K562 (cell line): ENCODE results near the gene ANO2. TPM values are rescaled to one million over a fixed set of nuclear protein-coding genes. Genes with fewer than 3 reads are reported as not detected.

Experiments
- ATAC-seq: fragments of 200-7000 bp; cut with Tn5 transposase; 3 replicates; pipeline ENCODE4 v1.9.1; 2020; ENCODE audit warnings: moderate library complexity
- BruUV-seq: library from RNA; stranded (reverse); fragments of 400-500 nt; replicated peaks from 2 replicates; lab custom pipeline; 2021; lab: Mats Ljungman, UMichigan
- CTCF ChIA-PET: fragments of 300-600 bp; formaldehyde crosslinking; extraction: SDS; loops from one replicate; lab custom pipeline; 2021; ENCODE audit warnings: low intra/inter-chr PET ratio; lab: Yijun Ruan, JAX
- POLR2A ChIA-PET: fragments of 300-600, 350-650 bp; sonication (Branson Sonifier 250); formaldehyde crosslinking; extraction: SDS; loops from one replicate; lab custom pipeline; 2021; ENCODE audit warnings: antibody characterized with exemption, inconsistent platforms; lab: Yijun Ruan, JAX
- DNase-seq, 4 experiments: peaks; one replicate each; pipeline versions ENCODE4 v3.0.0 to v3.0.0-alpha.2; 2011 to 2018; ENCODE audit warnings: low spot score in 3 of 4, mixed read lengths in 3 of 4; ENCODE audit errors: extremely low read depth in 1 of 4
- FAIRE-seq: peaks from 2 replicates; lab custom pipeline; 2011; peaks lifted over from hg19 to GRCh38; lab: Jason Lieb, UNC
- H2AFZ ChIP-seq: 2 replicates; pipeline ENCODE4 v1.6.0; 2011; ENCODE audit warnings: low read depth, low read length, control low read depth, inconsistent platforms
- H3K27ac ChIP-seq: fragments of 200-600 bp; 3 replicates; pipeline ENCODE4 v1.8.0; 2011; ENCODE audit warnings: low read depth, mild to moderate bottlenecking, control low read depth, inconsistent platforms, low read length, moderate library complexity, mixed read lengths; ENCODE audit errors: extremely low read depth
- H3K27me3 ChIP-seq, 2 experiments: fragments of 300-600 bp in 1 of 2; 2 replicates in 1 of 2; 3 replicates in 1 of 2; pipeline versions ENCODE4 v1.6.0 to v1.8.0; 2011; ENCODE audit warnings: inconsistent platforms in 2 of 2, low read length in 2 of 2, mild to moderate bottlenecking in 1 of 2, mixed read lengths in 1 of 2, moderate library complexity in 1 of 2; ENCODE audit not compliant: control insufficient read depth in 2 of 2, insufficient read depth in 2 of 2
- H3K36me3 ChIP-seq: fragments of 300-600 bp; 3 replicates; pipeline ENCODE4 v1.8.0; 2011; ENCODE audit warnings: mild to moderate bottlenecking, low read length, inconsistent platforms; ENCODE audit not compliant: control insufficient read depth, insufficient read depth
- H3K4me1 ChIP-seq, 2 experiments: fragments of 200-600 bp in 1 of 2; replicated peaks in 1 of 2; 2 replicates in 1 of 2; 3 replicates in 1 of 2; pipeline versions ENCODE4 v1.5.1 to v1.8.0; 2011; ENCODE audit warnings: inconsistent platforms in 2 of 2, low read length in 2 of 2, mild to moderate bottlenecking in 1 of 2, mixed read lengths in 1 of 2, moderate library complexity in 1 of 2; ENCODE audit not compliant: control insufficient read depth in 2 of 2, insufficient read depth in 2 of 2
- H3K4me2 ChIP-seq: 2 replicates; pipeline ENCODE4 v1.6.1; 2011; ENCODE audit warnings: low read length, control low read depth, inconsistent platforms, mixed read lengths; ENCODE audit not compliant: insufficient read depth
- H3K4me3 ChIP-seq: fragments of 200-600 bp; sonication (generic), shearing (Covaris generic); 2 replicates; pipeline ENCODE4 v1.5.1; 2016; ENCODE audit warnings: control low read depth, inconsistent platforms
- H3K79me2 ChIP-seq: fragments of 200-600 bp; 3 replicates; pipeline ENCODE4 v1.8.0; 2011; ENCODE audit warnings: low read length, inconsistent platforms; ENCODE audit not compliant: control insufficient read depth, insufficient read depth
- H3K9ac ChIP-seq, 2 experiments: 2 replicates each; pipeline versions ENCODE4 v1.6.0 to v1.6.1; 2011; ENCODE audit warnings: low read depth in 2 of 2, low read length in 2 of 2, control low read depth in 1 of 2, inconsistent platforms in 1 of 2, mild to moderate bottlenecking in 1 of 2, mixed read lengths in 1 of 2; ENCODE audit not compliant: insufficient read depth in 1 of 2
- H3K9me1 ChIP-seq: one replicate; pipeline ENCODE4 v1.6.0; 2011; ENCODE audit warnings: inconsistent platforms, mild to moderate bottlenecking, low read length, moderate library complexity; ENCODE audit not compliant: control insufficient read depth, insufficient read depth
- H3K9me3 ChIP-seq: replicated peaks from 2 replicates; pipeline ENCODE4 v1.5.1; 2011; ENCODE audit warnings: low read depth, low read length, inconsistent platforms; ENCODE audit not compliant: control insufficient read depth, insufficient read depth
- H4K20me1 ChIP-seq: replicated peaks from 2 replicates; pipeline ENCODE4 v1.6.1; 2011; ENCODE audit warnings: low read length, inconsistent platforms, mixed read lengths; ENCODE audit not compliant: control insufficient read depth, insufficient read depth
- C11orf30 ChIP-seq: fragments of 450-650 bp; IDR thresholded peaks from 2 replicates; pipeline ENCODE4 v1.6.1; 2016; ENCODE audit warnings: low read depth, mild to moderate bottlenecking
- CEBPZ ChIP-seq: fragments of 150-350 bp; IDR thresholded peaks from 2 replicates; pipeline ENCODE4 v1.6.1; 2014; ENCODE audit warnings: low read depth, mild to moderate bottlenecking, low read length, borderline replicate concordance
- CHAMP1 ChIP-seq: fragments of 450-650 bp; IDR thresholded peaks from 2 replicates; pipeline ENCODE4 v1.6.1; 2016; ENCODE audit warnings: mild to moderate bottlenecking
- DMBX1 ChIP-seq: fragments of 250-450 bp; sonication (Bioruptor Pico); IDR thresholded peaks from 2 replicates; pipeline ENCODE4 v1.8.0; 2022; ENCODE audit warnings: inconsistent platforms, mild to moderate bottlenecking, moderate library complexity, borderline replicate concordance
- EWSR1 ChIP-seq: fragments of 450-650 bp; IDR thresholded peaks from 2 replicates; pipeline ENCODE4 v1.6.1; 2018; ENCODE audit warnings: borderline replicate concordance, mild to moderate bottlenecking, low read depth, moderate library complexity; ENCODE audit not compliant: partially characterized antibody
- KDM2B ChIP-seq: fragments of 250-450 bp; sonication (Bioruptor Pico); IDR thresholded peaks from 2 replicates; pipeline ENCODE4 v1.8.0; 2021; ENCODE audit warnings: mild to moderate bottlenecking, moderate library complexity
- POLR2AphosphoS2 ChIP-seq: IDR thresholded peaks from 2 replicates; pipeline ENCODE4 v1.6.1; 2012; ENCODE audit warnings: low read length, improper control_type of control experiment
- POLR3A ChIP-seq: IDR thresholded peaks from 2 replicates; pipeline ENCODE4 v1.6.1; 2011; ENCODE audit warnings: borderline replicate concordance, mild to moderate bottlenecking, moderate library complexity; ENCODE audit not compliant: insufficient read length, insufficient read depth; ENCODE audit errors: extremely low read depth
- SETDB1 ChIP-seq: IDR thresholded peaks from one replicate; pipeline ENCODE4 v1.6.1; 2012; ENCODE audit warnings: low read length, control low read depth, inconsistent platforms
- ZFX ChIP-seq: sonication (generic); formaldehyde crosslinking; IDR thresholded peaks from 2 replicates; pipeline ENCODE4 v1.8.0; 2022; ENCODE audit warnings: mild to moderate bottlenecking, missing genetic modification reagents, moderate library complexity
- ZNF197 ChIP-seq: fragments of 200-800 bp; sonication (Bioruptor generic); IDR thresholded peaks from 2 replicates; pipeline ENCODE4 v1.6.1; 2016; ENCODE audit warnings: low read depth, missing genetic modification characterization, missing compliant biosample characterization
- WGBS: fragments of 100-300 bp; shearing (Covaris generic); methylation state at CpG from one replicate; pipeline ENCODE4 v1.1.6; 2016; ENCODE audit warnings: low coverage, mixed read lengths; ENCODE audit not compliant: insufficient coverage; ENCODE audit errors: missing lambda C conversion rate; 5-methylcytosine and 5-hydroxymethylcytosine counted together
- in situ Hi-C: fragments of 300-500 bp; cut with MboI; formaldehyde crosslinking; loops from 4 replicates; pipeline ENCODE4 v1.15.0; 2018; ENCODE audit warnings: inconsistent platforms, mixed read lengths
- intact Hi-C: fragments of 100-400 bp; cut with micrococcal nuclease; formaldehyde crosslinking; loops from 2 replicates; pipeline ENCODE4 v1.14.2; 2022
- polyA plus RNA-seq, 8 experiments: library from polyadenylated mRNA; depleted of rRNA in 4 of 8; stranded (reverse) in 5 of 8; unstranded in 3 of 8; fragments of >200 nt; fragmentation: Nextera tagmentation in 2 of 8; fragmentation: Illumina TruSeq in 1 of 8; extraction: Ambion mirVana in 2 of 8; extraction: Trizol in 1 of 8; gene quantifications; 2 replicates each; pipeline versions ENCODE4 v1.2.1 to v1.2.3, GENCODE V29; 2011 to 2014; ENCODE audit warnings: inconsistent platforms in 1 of 8, missing spikeins in 1 of 8
- total RNA-seq, 7 experiments: library from RNA; depleted of rRNA in 6 of 7; stranded (reverse); fragments of >200 nt in 6 of 7; fragmentation: Illumina TruSeq in 2 of 7; extraction: Trizol in 2 of 7; gene quantifications; 2 replicates each; pipeline versions ENCODE4 v1.2.1 to v1.2.3, GENCODE V29; 2011 to 2021; ENCODE audit warnings: low replicate concordance in 1 of 7
- TF ChIP-seq, protein P1 (sequence below): sonication (generic); formaldehyde crosslinking; IDR thresholded peaks from 2 replicates; pipeline ENCODE4 v1.9.0; 2022; ENCODE audit warnings: mild to moderate bottlenecking, missing genetic modification reagents

ANO2 gene
- total and polyA plus RNA-seq, 9 of the 15 experiments (the other 6 are each of a cell fraction or from before 2014, with no cell fraction given), result 0.64 TPM; not detected in 8

DNA sequence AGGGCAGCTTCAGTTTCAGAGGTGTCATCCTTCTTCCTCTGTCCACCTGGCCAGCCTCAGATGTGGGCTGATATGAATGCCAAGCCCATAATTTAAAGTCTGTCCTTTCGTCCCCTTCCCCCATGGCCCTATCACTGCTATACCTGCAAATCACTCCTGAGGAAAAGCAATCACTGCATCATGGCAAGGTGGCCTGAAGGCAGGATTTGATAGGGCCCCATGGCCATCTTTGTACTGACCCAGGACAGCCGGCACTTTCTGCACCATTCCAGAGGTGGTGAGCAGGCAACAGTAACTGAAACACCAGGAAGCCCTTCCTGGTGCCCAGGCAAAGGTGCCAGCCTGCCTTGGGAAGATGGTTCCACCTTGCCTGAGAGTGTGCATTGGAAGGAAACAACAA lies 60.8 kb downstream of the ANO2 start:
- H3K27me3 ChIP-seq, result no peaks in the 10 kb centered on the region
- intact Hi-C loops, result no loop called here
- POLR2A ChIA-PET, result no interaction called here

More for the DNA sequence above, 60.8 kb downstream of the ANO2 start:
- Histone ChIP-seq H2AFZ (no peak overlapping the region), H3K9ac (no peak overlapping the region), H4K20me1 (no peaks in the 10 kb centered on the region; the same call in 1 of the 2 replicates), H3K4me2 (no peak overlapping the region), H3K4me1 (no peaks in the 10 kb centered on the region; a peak in 1 of 5 replicates), H3K9me1 (no peaks in the 10 kb centered on the region), H3K9me3 (no peaks in the 10 kb centered on the region), H3K27ac (no peak overlapping the region)
- CTCF ChIA-PET, result no interaction called here
- ATAC-seq, result no peak
- no TSS peak for BruUV-seq
- TF ChIP-seq CEBPZ, result no peak
- TF ChIP-seq ZFX (CRISPR knock-in tag), result no peak
- TF ChIP-seq C11orf30, result no peak
- TF ChIP-seq CHAMP1, result no peak
- TF ChIP-seq SETDB1, result no peak
- TF ChIP-seq POLR3A, result no peak
- no peak for TF ChIP-seq KDM2B (CRISPR knock-in tag)
- no peak for TF ChIP-seq DMBX1 (CRISPR knock-in tag)
- TF ChIP-seq, protein P1, sequence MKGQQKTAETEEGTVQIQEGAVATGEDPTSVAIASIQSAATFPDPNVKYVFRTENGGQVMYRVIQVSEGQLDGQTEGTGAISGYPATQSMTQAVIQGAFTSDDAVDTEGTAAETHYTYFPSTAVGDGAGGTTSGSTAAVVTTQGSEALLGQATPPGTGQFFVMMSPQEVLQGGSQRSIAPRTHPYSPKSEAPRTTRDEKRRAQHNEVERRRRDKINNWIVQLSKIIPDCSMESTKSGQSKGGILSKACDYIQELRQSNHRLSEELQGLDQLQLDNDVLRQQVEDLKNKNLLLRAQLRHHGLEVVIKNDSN, result no peak
- TF ChIP-seq ZNF197 (CRISPR knock-in tag), result no peak
- no peak for TF ChIP-seq POLR2AphosphoS2
- TF ChIP-seq EWSR1, result no peak
- TF ChIP-seq, all 486 proteins: peak for 0
- no peak overlapping the region for H3K4me3 ChIP-seq
- FAIRE-seq (no peak), DNase-seq (no peak)
- in situ Hi-C loops, result no loop called here
- H3K79me2 ChIP-seq, result no peaks in the 10 kb centered on the region
- no peaks in the 10 kb centered on the region for H3K36me3 ChIP-seq
- WGBS, result 0% methylated on average over 1 of the region's 2 CpGs
